H1 (cell line): ENCODE measurements around the gene FOXO6. TPM values are rescaled to one million over a fixed set of nuclear protein-coding genes. Genes with fewer than 3 reads are reported as not detected.

Source experiments
- CTCF ChIA-PET: fragments of 300-600 bp; sonication (Branson Sonifier 250); formaldehyde crosslinking; loops from one replicate; lab custom pipeline; 2021; ENCODE audit not compliant: partially characterized antibody; lab: Charles Lee
- POLR2A ChIA-PET: fragments of 300-600 bp; sonication (Branson Sonifier 250); formaldehyde crosslinking; loops from one replicate; lab custom pipeline; 2021; ENCODE audit warnings: inconsistent platforms; ENCODE audit not compliant: partially characterized antibody; lab: Charles Lee
- DNase-seq, 2 experiments: peaks; one replicate each; pipeline versions ENCODE4 v3.0.0 to v3.0.0-alpha.2; 2010 to 2022; ENCODE audit warnings: low spot score in 2 of 2, low read depth in 1 of 2, mixed read lengths in 1 of 2
- FAIRE-seq: peaks from 2 replicates; lab custom pipeline; 2011; peaks lifted over from hg19 to GRCh38; lab: Jason Lieb, UNC
- H2AFZ ChIP-seq: 2 replicates; pipeline ENCODE4 v1.8.1; 2012; ENCODE audit warnings: low read length, inconsistent platforms
- H2AK5ac ChIP-seq: 2 replicates; pipeline ENCODE4 v1.6.1; 2013; ENCODE audit warnings: low read depth, low read length
- H2BK120ac ChIP-seq: replicated peaks from 2 replicates; pipeline ENCODE3; 2013; ENCODE audit warnings: low read depth, low read length, inconsistent platforms
- H2BK12ac ChIP-seq: 2 replicates; pipeline ENCODE4 v1.6.1; 2013; ENCODE audit warnings: low read depth, low read length
- H2BK15ac ChIP-seq: 2 replicates; pipeline ENCODE4 v1.6.1; 2013; ENCODE audit warnings: low read length
- H2BK20ac ChIP-seq: 2 replicates; pipeline ENCODE4 v1.6.1; 2013; ENCODE audit warnings: low read length
- H2BK5ac ChIP-seq: 2 replicates; pipeline ENCODE4 v1.6.1; 2013; ENCODE audit warnings: low read depth, low read length
- H3K14ac ChIP-seq: 2 replicates; pipeline ENCODE4 v1.6.1; 2013; ENCODE audit warnings: inconsistent platforms; ENCODE audit not compliant: insufficient read length
- H3K18ac ChIP-seq: 2 replicates; pipeline ENCODE4 v1.6.1; 2013; ENCODE audit warnings: low read length; ENCODE audit errors: extremely low read depth
- H3K23ac ChIP-seq: 2 replicates; pipeline ENCODE4 v1.6.1; 2013; ENCODE audit warnings: inconsistent platforms; ENCODE audit not compliant: insufficient read length
- H3K23me2 ChIP-seq: 2 replicates; pipeline ENCODE4 v1.6.1; 2013; ENCODE audit warnings: low read depth, low read length
- H3K27ac ChIP-seq: 2 replicates; pipeline ENCODE4 v1.6.1; 2011; ENCODE audit warnings: low read depth, low read length, inconsistent platforms
- H3K27me3 ChIP-seq, 4 experiments: replicated peaks in 1 of 4; 1 replicate in 1 of 4; 2 replicates in 3 of 4; pipeline versions ENCODE4 v1.6.1 to v1.8.1; 2011 to 2013; ENCODE audit warnings: low read length in 3 of 4, mild to moderate bottlenecking in 3 of 4, inconsistent platforms in 2 of 4, mixed read lengths in 2 of 4, moderate library complexity in 1 of 4; ENCODE audit not compliant: control insufficient read depth in 3 of 4, insufficient read depth in 3 of 4; ENCODE audit errors: extremely low read depth in 1 of 4
- H3K36me3 ChIP-seq, 4 experiments: 2 replicates each; pipeline versions ENCODE4 v1.6.1 to v1.8.1; 2011 to 2013; ENCODE audit warnings: mild to moderate bottlenecking in 4 of 4, low read length in 3 of 4, moderate library complexity in 2 of 4, control low read depth in 1 of 4, inconsistent platforms in 1 of 4; ENCODE audit not compliant: insufficient read depth in 4 of 4, control insufficient read depth in 2 of 4
- H3K4ac ChIP-seq: replicated peaks from 2 replicates; pipeline ENCODE3; 2013; ENCODE audit warnings: low read length, low read depth, mixed read lengths, inconsistent platforms; ENCODE audit not compliant: insufficient read length
- H3K4me1 ChIP-seq, 4 experiments: replicated peaks in 1 of 4; 1 replicate in 1 of 4; 2 replicates in 3 of 4; pipeline versions ENCODE4 v1.6.1 to v1.8.1; 2011 to 2013; ENCODE audit warnings: low read length in 3 of 4, inconsistent platforms in 2 of 4, mixed read lengths in 1 of 4; ENCODE audit not compliant: insufficient read depth in 4 of 4, control insufficient read depth in 3 of 4
- H3K4me2 ChIP-seq, 2 experiments: 2 replicates each; pipeline versions ENCODE4 v1.6.1 to v1.8.1; 2011 to 2013; ENCODE audit warnings: low read depth in 2 of 2, low read length in 2 of 2, control low read depth in 1 of 2, inconsistent platforms in 1 of 2, mild to moderate bottlenecking in 1 of 2; ENCODE audit not compliant: insufficient read depth in 1 of 2
- H3K4me3 ChIP-seq, 4 experiments: fragments of 200-600, 300-600 bp in 1 of 4; sonication (generic), shearing (Covaris generic), sonication (Bioruptor Twin) in 1 of 4; 2 replicates each; pipeline versions ENCODE4 v1.5.1 to v1.8.1; 2011 to 2016; ENCODE audit warnings: low read length in 4 of 4, low read depth in 3 of 4, control low read depth in 2 of 4, inconsistent platforms in 2 of 4, mild to moderate bottlenecking in 2 of 4, mixed read lengths in 1 of 4, moderate library complexity in 1 of 4; ENCODE audit not compliant: insufficient read depth in 2 of 4; ENCODE audit errors: extremely low read depth in 1 of 4
- H3K56ac ChIP-seq: replicated peaks from 2 replicates; pipeline ENCODE3; 2013; ENCODE audit warnings: low read depth, mild to moderate bottlenecking, mixed read lengths, low read length, inconsistent platforms; ENCODE audit not compliant: insufficient read length
- H3K79me1 ChIP-seq: 2 replicates; pipeline ENCODE4 v1.6.1; 2013; ENCODE audit warnings: low read depth, low read length, control low read depth
- H3K79me2 ChIP-seq, 2 experiments: 2 replicates each; pipeline versions ENCODE4 v1.6.1 to v1.8.1; 2012 to 2013; ENCODE audit warnings: low read length in 2 of 2, mild to moderate bottlenecking in 2 of 2, inconsistent platforms in 1 of 2; ENCODE audit not compliant: insufficient read depth in 2 of 2, control insufficient read depth in 1 of 2
- H3K9ac ChIP-seq, 4 experiments: replicated peaks in 1 of 4; 1 replicate in 1 of 4; 2 replicates in 3 of 4; pipeline versions ENCODE4 v1.6.1 to v1.8.1; 2011 to 2013; ENCODE audit warnings: low read depth in 3 of 4, low read length in 3 of 4, control low read depth in 2 of 4, mild to moderate bottlenecking in 2 of 4, moderate library complexity in 2 of 4, inconsistent platforms in 1 of 4; ENCODE audit errors: extremely low read depth in 1 of 4
- H3K9me3 ChIP-seq, 2 experiments: 2 replicates each; pipeline versions ENCODE4 v1.6.1 to v1.8.1; 2012 to 2013; ENCODE audit warnings: mild to moderate bottlenecking in 2 of 2, moderate library complexity in 2 of 2, control low read depth in 1 of 2, inconsistent platforms in 1 of 2, low read depth in 1 of 2, low read length in 1 of 2, mixed read lengths in 1 of 2; ENCODE audit not compliant: insufficient read depth in 2 of 2
- H4K20me1 ChIP-seq, 2 experiments: replicated peaks in 1 of 2; 2 replicates each; pipeline versions ENCODE3 to v1.8.1; 2011 to 2013; ENCODE audit warnings: inconsistent platforms in 2 of 2, low read length in 2 of 2, mild to moderate bottlenecking in 1 of 2; ENCODE audit not compliant: insufficient read depth in 2 of 2, control insufficient read depth in 1 of 2
- H4K5ac ChIP-seq: 2 replicates; pipeline ENCODE4 v1.6.1; 2013; ENCODE audit warnings: low read length, low read depth, mixed read lengths, inconsistent platforms; ENCODE audit not compliant: insufficient read length
- H4K8ac ChIP-seq: 2 replicates; pipeline ENCODE4 v1.8.0; 2013; ENCODE audit warnings: mild to moderate bottlenecking, moderate library complexity, low read length, inconsistent platforms; ENCODE audit not compliant: insufficient read depth; ENCODE audit errors: extremely low read depth
- H4K91ac ChIP-seq: replicated peaks from 2 replicates; pipeline ENCODE3; 2013; ENCODE audit warnings: low read length, mixed read lengths, inconsistent platforms; ENCODE audit not compliant: insufficient read length
- CBX5 ChIP-seq: fragments of 300-800, 300-1000 bp; sonication (generic); IDR thresholded peaks from 2 replicates; pipeline ENCODE4 v1.7.1; 2016; ENCODE audit warnings: antibody characterized with exemption, low read length, low read depth
- HDAC2 ChIP-seq, 2 experiments: fragments of 300-600 bp in 1 of 2; sonication (generic) in 1 of 2; IDR thresholded peaks; 2 replicates each; pipeline ENCODE4 v1.6.1; 2011 to 2012; ENCODE audit warnings: low read depth in 2 of 2, low read length in 2 of 2, mild to moderate bottlenecking in 2 of 2, moderate library complexity in 2 of 2, borderline replicate concordance in 1 of 2, inconsistent platforms in 1 of 2
- JUN ChIP-seq: IDR thresholded peaks from 2 replicates; pipeline ENCODE4 v1.6.1; 2011; ENCODE audit warnings: low read depth, mild to moderate bottlenecking, improper control_type of control experiment, low read length
- NANOG ChIP-seq: IDR thresholded peaks from 2 replicates; pipeline ENCODE4 v1.6.1; 2011; ENCODE audit warnings: low read length, low read depth, mild to moderate bottlenecking, inconsistent platforms; ENCODE audit not compliant: insufficient read depth, poor library complexity, severe bottlenecking
- RBBP5 ChIP-seq: IDR thresholded peaks from 2 replicates; pipeline ENCODE4 v1.7.1; 2012; ENCODE audit warnings: low read depth, mild to moderate bottlenecking, inconsistent platforms, low read length, moderate library complexity, borderline replicate concordance
- RNF2 ChIP-seq: fragments of 200-900, 300-1000 bp; sonication (generic); IDR thresholded peaks from 2 replicates; pipeline ENCODE4 v1.7.1; 2016; ENCODE audit warnings: borderline replicate concordance, low read depth, mild to moderate bottlenecking, antibody characterized with exemption, low read length; ENCODE audit not compliant: poor library complexity, severe bottlenecking; ENCODE audit errors: missing control alignments
- SIN3A ChIP-seq, 2 experiments: IDR thresholded peaks in 1 of 2; conservative IDR thresholded peaks in 1 of 2; 2 replicates each; pipeline ENCODE4 v1.6.1; 2011 to 2012; ENCODE audit warnings: low read length in 2 of 2, improper control_type of control experiment in 1 of 2, low read depth in 1 of 2, mild to moderate bottlenecking in 1 of 2
- TEAD4 ChIP-seq: IDR thresholded peaks from 2 replicates; pipeline ENCODE4 v1.6.1; 2012; ENCODE audit warnings: low read depth, low read length, inconsistent platforms, mixed read lengths
- WGBS, 2 experiments: shearing (Covaris generic) in 1 of 2; methylation state at CpG; one replicate each; pipeline versions ENCODE4 v1.1.6 to v1.1.7; 2013 to 2015; ENCODE audit warnings: low lambda C conversion rate in 2 of 2, mixed read lengths in 2 of 2, inconsistent platforms in 1 of 2, low coverage in 1 of 2, missing lambda C conversion rate in 1 of 2; ENCODE audit not compliant: insufficient replicate concordance in 2 of 2, insufficient coverage in 1 of 2, insufficient read length in 1 of 2; ENCODE audit errors: extremely low coverage in 1 of 2, missing lambda C conversion rate in 1 of 2; 5-methylcytosine and 5-hydroxymethylcytosine counted together
- polyA plus RNA-seq, 7 experiments: library from polyadenylated mRNA; depleted of rRNA in 3 of 7; stranded (reverse) in 5 of 7; unstranded in 2 of 7; fragments of >200 nt in 5 of 7; fragments of 200-250 nt in 2 of 7; gene quantifications; 1 replicate in 5 of 7; 2 replicates in 1 of 7; 4 replicates in 1 of 7; pipeline versions ENCODE4 v1.2.1 to v1.2.3, GENCODE V29; 2011 to 2013; ENCODE audit warnings: missing spikeins in 2 of 7, mixed read lengths in 2 of 7
- total RNA-seq: library from RNA; stranded (reverse); fragmentation: NEBNext Ultra II Directional; extraction: Animal tissue kit (Norgen Biotek cat#: 25700); gene quantifications from 2 replicates; pipeline ENCODE4 v1.2.1, GENCODE V29; 2021

FOXO6 gene
- total and polyA plus RNA-seq, 2 of the 8 experiments (the other 6 are each of a cell fraction or from before 2014, with no cell fraction given): 0.59 to 3.0 TPM

GRCh38 chr1:41325801-41326200 is 35.4 kb upstream of the FOXO6 start:
- no peak overlapping the region for H4K91ac ChIP-seq
- no peak for TF ChIP-seq SIN3A (conservative IDR thresholded peaks at IDR 0.05 in 1 of 2, IDR thresholded peaks at IDR 0.05 in 1 of 2; ENCODE audit: low read depth in 1 of 2, low read length in 2 of 2)
- TF ChIP-seq RNF2: no peak
- TF ChIP-seq NANOG: no peak
- TF ChIP-seq TEAD4: no peak
- TF ChIP-seq CBX5: no peak
- no peak for TF ChIP-seq HDAC2 (IDR thresholded peaks at IDR 0.05; ENCODE audit: borderline replicate concordance in 1 of 2, low read depth in 2 of 2, low read length in 2 of 2)
- no peak for TF ChIP-seq JUN
- no peak for TF ChIP-seq RBBP5

More at GRCh38 chr1:41325801-41326200, 35.4 kb upstream of the FOXO6 start:
- FAIRE-seq: no peak
- Histone ChIP-seq H2BK120ac (no peak overlapping the region), H3K79me2 (no peaks in the 10 kb centered on the region), H3K4me2 (no peak overlapping the region), H3K23me2 (no peaks in the 10 kb centered on the region), H3K18ac (no peak overlapping the region), H2AK5ac (no peak overlapping the region), H4K20me1 (no peaks in the 10 kb centered on the region), H3K36me3 (no peaks in the 10 kb centered on the region), H2BK12ac (no peak overlapping the region), H2AFZ (no peak overlapping the region), H3K9me3 (no peaks in the 10 kb centered on the region), H3K56ac (no peak overlapping the region), H2BK20ac (no peak overlapping the region), H3K27me3 (no peaks in the 10 kb centered on the region), H4K5ac (no peak overlapping the region), H2BK15ac (no peak overlapping the region), H3K23ac (no peak overlapping the region), H3K4me3 (no peak overlapping the region), H3K14ac (no peak overlapping the region), H4K8ac (no peak overlapping the region), H3K9ac (no peak overlapping the region), H2BK5ac (no peak overlapping the region), H3K4ac (no peak overlapping the region), H3K4me1 (peaks cover 0 to 4% (median 2%) of the 10 kb centered on the region in 4 experiments; a peak in 4 of 7 replicates), H3K27ac (no peak overlapping the region), H3K79me1 (no peaks in the 10 kb centered on the region)
- POLR2A ChIA-PET: no interaction called here
- peak in 1 of 2 experiments; percentile 22 for DNase-seq
- 86% methylated on average over 6 of the region's 6 CpGs; no CpG with 5 or more reads in 1 of the 2 experiments for WGBS, 2 experiments
- CTCF ChIA-PET: interaction anchor here (0.7 to 17.8 kb wide), 10 partner anchors 11 to 104 kb away, joined by 3 to 420 read pairs (median 7); no protein-coding TSS in a partner anchor
